IPS DF 19.7 (cell line): Measurements from ENCODE around the gene CA9.

ENCODE experiments used
- DNase-seq: peaks from one replicate; pipeline ENCODE4 v3.0.0-alpha.2; 2013; ENCODE audit warnings: low read depth, low spot score

The CA9 gene

GRCh38 chr9:35691757-35692301, 18.1 kb downstream of the CA9 start:
- no peak for DNase-seq

- DNase-seq, result no peak
Measured at GRCh38 chr9:35695943-35696401, 22.2 kb downstream of the CA9 start.

GRCh38 chr9:35696520-35697215, 22.9 kb downstream of the CA9 start:
- DNase-seq, result no peak

- DNase-seq, result no peak
Measured at GRCh38 chr9:35697486-35697885, 23.8 kb downstream of the CA9 start.

GRCh38 chr9:35698231-35698630, 24.5 kb downstream of the CA9 start:
- DNase-seq, result no peak

GRCh38 chr9:35700031-35700430, 26.3 kb downstream of the CA9 start:
- DNase-seq, result no peak

- no peak for DNase-seq
Measured at GRCh38 chr9:35700942-35701341, 27.2 kb downstream of the CA9 start.

GRCh38 chr9:35702696-35703095, 29.0 kb downstream of the CA9 start:
- DNase-seq, result no peak

GRCh38 chr9:35703906-35704672, 30.4 kb downstream of the CA9 start:
- DNase-seq, result no peak

- DNase-seq, result no peak
Measured at GRCh38 chr9:35705372-35705771, 31.6 kb downstream of the CA9 start.

- no peak for DNase-seq
Measured at GRCh38 chr9:35705836-35706430, 32.2 kb downstream of the CA9 start.

GRCh38 chr9:35706951-35707350, 33.2 kb downstream of the CA9 start:
- DNase-seq, result no peak

- no peak for DNase-seq
Measured at GRCh38 chr9:35708146-35708545, 34.4 kb downstream of the CA9 start.

GRCh38 chr9:35710818-35711500, 37.2 kb downstream of the CA9 start:
- DNase-seq, result no peak

- DNase-seq, result no peak
Measured at GRCh38 chr9:35711501-35712428, 38.0 kb downstream of the CA9 start.

- no peak for DNase-seq
Measured at GRCh38 chr9:35712762-35713400, 39.2 kb downstream of the CA9 start.

- DNase-seq, result no peak
Measured at GRCh38 chr9:35713578-35713977, 39.9 kb downstream of the CA9 start.

GRCh38 chr9:35714123-35714522, 40.4 kb downstream of the CA9 start:
- DNase-seq, result no peak

GRCh38 chr9:35714579-35715252, 41.0 kb downstream of the CA9 start:
- DNase-seq, result no peak

- DNase-seq, result no peak
Measured at GRCh38 chr9:35716230-35716629, 42.5 kb downstream of the CA9 start.
